Fibroblast of peridontal ligament (primary cell): Measurements from ENCODE around the gene STARD7.

Source experiments
- DNase-seq: peaks from one replicate; pipeline ENCODE4 v3.0.0-alpha.2; 2010; ENCODE audit errors: extremely low read depth

The STARD7 gene

GRCh38 chr2:96136129-96136720, 72.4 kb downstream of the STARD7 start:
- no peak for DNase-seq

- DNase-seq = no peak
Observed at GRCh38 chr2:96135621-96136020, 73.0 kb downstream of the STARD7 start.

- DNase-seq = no peak
Observed at GRCh38 chr2:96135171-96135570, 73.5 kb downstream of the STARD7 start.
